AG04449 (cell line): ENCODE measurements around the gene CD52.
"Not testable (repeated sequence)": the region's sequence is repeated elsewhere in the genome, so short reads cannot be mapped to it uniquely, and the experiment has no call there.

Experiments
- CTCF ChIA-PET: fragments of 350-600 bp; formaldehyde crosslinking; extraction: SDS; loops from one replicate; lab custom pipeline; 2021; ENCODE audit warnings: antibody characterized with exemption; lab: Yijun Ruan, JAX
- POLR2A ChIA-PET: fragments of 400-600, 350-600 bp; formaldehyde crosslinking; extraction: SDS; loops from one replicate; lab custom pipeline; 2020; ENCODE audit warnings: antibody characterized with exemption, inconsistent platforms; lab: Yijun Ruan, JAX
- DNase-seq: peaks from one replicate; pipeline ENCODE4 v3.0.0-alpha.2; 2010; ENCODE audit warnings: low read depth, low spot score
- H3K4me3 ChIP-seq: 2 replicates; pipeline ENCODE4 v1.5.1; 2011; ENCODE audit warnings: low read depth, mild to moderate bottlenecking, control low read depth, low read length
- CTCF ChIP-seq: IDR thresholded peaks from one replicate; pipeline ENCODE4 v1.5.1; 2011; ENCODE audit warnings: mild to moderate bottlenecking, moderate library complexity, low read length, control low read depth, inconsistent platforms; ENCODE audit not compliant: insufficient read depth; ENCODE audit errors: missing control alignments

Gene CD52

GRCh38 chr1:26322042-26322331, 4.2 kb downstream of the CD52 start:
- H3K4me3 ChIP-seq, result no peak overlapping the region
- ChIA-PET POLR2A (interaction anchor here (0.6 to 1.3 kb wide), 2 partner anchors 46 to 153 kb away, joined by 4 read pairs; no protein-coding TSS in a partner anchor), CTCF (interaction anchor here (0.6 to 11.9 kb wide), 43 partner anchors 10 to 243 kb away, joined by 3 to 179 read pairs (median 6); partner anchors contain the start of genes C1orf232, CATSPER4, CEP85 and CNKSR1)
- DNase-seq, result no peak
- no peak for TF ChIP-seq CTCF

DNA sequence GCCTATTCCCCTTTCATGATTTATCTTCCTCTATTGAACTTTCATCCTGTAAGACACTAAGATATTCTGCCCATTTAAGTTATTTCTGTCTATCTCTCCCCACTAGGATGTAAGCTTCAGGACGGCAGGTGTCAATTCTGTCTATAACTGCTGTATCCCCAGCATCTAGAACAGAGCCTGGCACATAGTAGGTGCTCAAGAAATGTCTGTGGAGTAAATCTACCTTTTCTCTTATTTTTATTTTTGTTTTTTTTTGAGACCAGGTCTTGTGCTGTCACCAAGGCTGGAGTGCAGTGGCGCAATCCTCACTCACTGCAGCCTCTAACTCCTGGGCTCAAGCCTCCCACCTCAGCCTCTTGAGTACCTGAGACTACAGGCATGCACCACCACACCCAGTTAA, 5.6 kb downstream of the CD52 start:
- TF ChIP-seq CTCF, result no peak
- H3K4me3 ChIP-seq, result no peak overlapping the region
- POLR2A ChIA-PET, result interaction anchor here (0.6 kb wide), 1 partner anchor 17 kb away, joined by 3 read pairs; the partner anchor contains the start of gene UBXN11
- CTCF ChIA-PET, result interaction anchor here (1.0 to 11.9 kb wide), 16 partner anchors 8 to 219 kb away, joined by 3 to 179 read pairs (median 16); partner anchors contain the start of genes CEP85, SH3BGRL3, UBXN11 and ZNF593
- no peak for DNase-seq

- no peak for TF ChIP-seq CTCF
- DNase-seq, result no peak
- no peak overlapping the region for H3K4me3 ChIP-seq
- ChIA-PET CTCF (interaction anchor here (1.6 to 11.9 kb wide), 3 partner anchors 17 to 155 kb away, joined by 3 to 179 read pairs (median 139); partner anchors contain the start of genes SH3BGRL3, UBXN11 and ZNF593), POLR2A (no interaction called here)
These were observed 6.8 kb downstream of the CD52 start for GRCh38 chr1:26324550-26324949.

- H3K4me3 ChIP-seq, result no peak overlapping the region
- ChIA-PET CTCF (interaction anchor here (0.8 to 11.9 kb wide), 5 partner anchors 36 to 94 kb away, joined by 3 to 179 read pairs (median 4); partner anchors contain the start of genes CEP85 and SH3BGRL3), POLR2A (interaction anchor here (0.6 kb wide), 1 partner anchor 681 kb away, joined by 3 read pairs; no protein-coding TSS in a partner anchor)
- DNase-seq, result no peak
- no peak for TF ChIP-seq CTCF
These were observed 10.2 kb downstream of the CD52 start for GRCh38 chr1:26327956-26328362.

DNA sequence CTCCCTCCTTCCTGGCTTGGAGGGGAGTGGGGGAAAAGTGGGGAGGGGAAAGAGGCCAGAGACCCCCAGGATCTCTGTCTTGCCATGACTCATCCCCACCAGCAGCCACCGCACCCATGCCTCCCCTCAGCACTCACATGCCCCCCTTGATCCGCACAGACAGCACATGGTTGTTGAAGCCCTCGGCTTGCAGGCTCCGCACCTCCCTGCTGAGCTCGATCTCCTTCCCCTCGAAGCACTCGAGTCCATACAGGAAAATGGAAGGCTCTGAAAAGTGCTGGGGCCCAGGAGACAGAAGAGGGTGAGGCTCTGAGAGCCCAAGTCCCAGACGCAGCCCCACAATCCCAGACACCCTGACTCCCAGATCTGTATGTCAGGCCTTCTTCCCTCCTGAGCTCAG, 10.8 kb downstream of the CD52 start:
- H3K4me3 ChIP-seq, result no peak overlapping the region
- no peak for TF ChIP-seq CTCF
- ChIA-PET POLR2A (interaction anchor here (0.6 kb wide), 1 partner anchor 680 kb away, joined by 3 read pairs; no protein-coding TSS in a partner anchor), CTCF (interaction anchor here (1.4 to 1.8 kb wide), 3 partner anchors 36 to 95 kb away, joined by 4 to 7 read pairs (median 5); partner anchors contain the start of gene CEP85)
- no peak for DNase-seq

GRCh38 chr1:26329380-26329779, 11.6 kb downstream of the CD52 start:
- CTCF ChIA-PET, result interaction anchor here (1.4 to 4.2 kb wide), 3 partner anchors 7 to 88 kb away, joined by 5 to 37 read pairs (median 7); no protein-coding TSS in a partner anchor
- POLR2A ChIA-PET, result interaction anchor here (0.7 kb wide), 1 partner anchor 9 kb away, joined by 4 read pairs; no protein-coding TSS in a partner anchor
- DNase-seq, H3K4me3 ChIP-seq: not testable (repeated sequence)
